ENCODE measurements around the gene CIDEB. TPM values are rescaled to one million over a fixed set of nuclear protein-coding genes. Genes with fewer than 3 reads are reported as not detected.

Gene CIDEB
- total and polyA plus RNA-seq, 2 of the 13 experiments (the other 11 are each of a cell fraction or from before 2014, with no cell fraction given): 35.8 to 110 TPM

- TF ChIP-seq ZNF362 (CRISPR knock-in tag; IDR thresholded peaks at IDR 0.05; ENCODE audit: borderline replicate concordance) (peak; percentile 53; the same call in 1 of the 2 replicates), NPAS2 (CRISPR knock-in tag; IDR thresholded peaks at IDR 0.05; ENCODE audit: borderline replicate concordance) (no peak), GPBP1L1 (CRISPR knock-in tag; IDR thresholded peaks at IDR 0.05) (no peak), ZNF230 (CRISPR knock-in tag; IDR thresholded peaks at IDR 0.05) (peak; percentile 99), ZNF652 (CRISPR knock-in tag; IDR thresholded peaks at IDR 0.05; ENCODE audit: borderline replicate concordance, low read depth) (no peak), EED (CRISPR knock-in tag; IDR thresholded peaks at IDR 0.05) (peak; percentile 96), ATF2 (CRISPR knock-in tag; IDR thresholded peaks at IDR 0.05) (peak; percentile 80; the same call in 1 of the 2 replicates), ZNF839 (CRISPR knock-in tag; IDR thresholded peaks at IDR 0.05; ENCODE audit: borderline replicate concordance) (peak; percentile 86), TBL1XR1 (IDR thresholded peaks at IDR 0.05; ENCODE audit: borderline replicate concordance, low read length, partially characterized antibody) (peak; percentile 27), ZNF75D (CRISPR knock-in tag; IDR thresholded peaks at IDR 0.05; ENCODE audit: borderline replicate concordance) (no peak), ZNF543 (CRISPR knock-in tag; IDR thresholded peaks at IDR 0.05) (peak; percentile 96), THAP7 (CRISPR knock-in tag; IDR thresholded peaks at IDR 0.05) (0 out of 2 replicates have a peak, but pooled peaks have one; percentile 75), MZF1 (CRISPR knock-in tag; IDR thresholded peaks at IDR 0.05; ENCODE audit: borderline replicate concordance) (peak; percentile 68), RFXAP (CRISPR knock-in tag; IDR thresholded peaks at IDR 0.05; ENCODE audit: borderline replicate concordance) (peak; percentile 96), KAT2B (IDR thresholded peaks at IDR 0.05; ENCODE audit: borderline replicate concordance, low read depth, low read length) (no peak), SMAD9 (CRISPR knock-in tag; IDR thresholded peaks at IDR 0.05) (peak; percentile 75; the same call in 1 of the 2 replicates), ZSCAN9 (CRISPR knock-in tag; IDR thresholded peaks at IDR 0.05; ENCODE audit: borderline replicate concordance) (peak; percentile 96), RNF219 (CRISPR knock-in tag; IDR thresholded peaks at IDR 0.05) (no peak), ZNF574 (CRISPR knock-in tag; IDR thresholded peaks at IDR 0.05) (peak; percentile 92)
These were observed 8.2 kb upstream of the CIDEB start (continued) for GRCh38 chr14:24315807-24316596.

Measured in HepG2 (cell line).